Muscle of leg (tissue), 11 donors: Measurements from ENCODE around the gene SEC16A. TPM values are rescaled to one million over a fixed set of nuclear protein-coding genes. Genes with fewer than 3 reads are reported as not detected.

Experiments
- DNase-seq: peaks from one replicate; pipeline ENCODE4 v3.0.0; 2013
- H3K27ac ChIP-seq: one replicate; pipeline ENCODE4 v1.5.1; 2013; ENCODE audit warnings: mild to moderate bottlenecking, low read length, control low read depth
- H3K27me3 ChIP-seq: one replicate; pipeline ENCODE4 v1.6.1; 2013; ENCODE audit warnings: low read length; ENCODE audit not compliant: control insufficient read depth, insufficient read depth
- H3K36me3 ChIP-seq: one replicate; pipeline ENCODE4 v1.6.1; 2013; ENCODE audit warnings: low read length; ENCODE audit not compliant: control insufficient read depth, insufficient read depth
- H3K4me1 ChIP-seq: one replicate; pipeline ENCODE4 v1.6.1; 2013; ENCODE audit warnings: low read length; ENCODE audit not compliant: control insufficient read depth, insufficient read depth
- H3K4me3 ChIP-seq: one replicate; pipeline ENCODE4 v1.5.1; 2013; ENCODE audit warnings: low read length, control low read depth
- H3K9me3 ChIP-seq: replicated peaks from 2 replicates; pipeline ENCODE4 v1.6.1; 2013; ENCODE audit warnings: low read depth, low read length; ENCODE audit not compliant: control insufficient read depth
- WGBS: methylation state at CpG from one replicate; pipeline ENCODE4 v1.1.5; 2013; ENCODE audit warnings: missing lambda C conversion rate; ENCODE audit not compliant: insufficient coverage; 5-methylcytosine and 5-hydroxymethylcytosine counted together
- polyA plus RNA-seq, 8 donors: library from polyadenylated mRNA; unstranded; fragments of 120-200 nt; gene quantifications; one replicate each; pipeline versions ENCODE4 v1.2.1 to v1.2.3, GENCODE V29; 2013; ENCODE audit warnings: inconsistent platforms in 1 of 8, low replicate concordance in 1 of 8; ENCODE audit not compliant: insufficient read length in 8 of 8, insufficient read depth in 1 of 8
- total RNA-seq: library from RNA; stranded (reverse); fragments of 120-200 nt; gene quantifications from one replicate; pipeline ENCODE4 v1.2.4, GENCODE V29; 2013

The SEC16A gene
- total and polyA plus RNA-seq, 9 donors, result 17.9 to 52.7 (median 37.0) TPM

- no peak overlapping the region for H3K27ac ChIP-seq
- H3K4me1 ChIP-seq, result peaks cover 21% of the 10 kb centered on the region
- WGBS, result 88% methylated on average over 18 of the region's 18 CpGs
- H3K36me3 ChIP-seq, result peaks cover 91% of the 10 kb centered on the region
- no peak for DNase-seq
- no peaks in the 10 kb centered on the region for H3K27me3 ChIP-seq
- no peaks in the 10 kb centered on the region for H3K9me3 ChIP-seq
- no peak overlapping the region for H3K4me3 ChIP-seq
Observed at GRCh38 chr9:136518623-136519022, 35.8 kb upstream of the SEC16A start.

GRCh38 chr9:136517950-136518349, 35.1 kb upstream of the SEC16A start:
- WGBS, result 87% methylated on average over 15 of the region's 17 CpGs
- no peak for DNase-seq
- Histone ChIP-seq H3K36me3 (peaks cover 91% of the 10 kb centered on the region), H3K4me1 (peaks cover 15% of the 10 kb centered on the region), H3K27ac (no peak overlapping the region), H3K9me3 (no peaks in the 10 kb centered on the region), H3K4me3 (no peak overlapping the region), H3K27me3 (no peaks in the 10 kb centered on the region)

- 90% methylated on average over 34 of the region's 37 CpGs for WGBS
- no peak overlapping the region for H3K4me3 ChIP-seq
- DNase-seq, result no peak
- no peak overlapping the region for H3K27ac ChIP-seq
- no peaks in the 10 kb centered on the region for H3K27me3 ChIP-seq
- H3K36me3 ChIP-seq, result peaks cover 91% of the 10 kb centered on the region
- peaks cover 12% of the 10 kb centered on the region for H3K4me1 ChIP-seq
- no peaks in the 10 kb centered on the region for H3K9me3 ChIP-seq
Observed at GRCh38 chr9:136517012-136517743, 34.3 kb upstream of the SEC16A start.

- H3K4me3 ChIP-seq, result no peak overlapping the region
- 68% methylated on average over 16 of the region's 19 CpGs for WGBS
- H3K36me3 ChIP-seq, result peaks cover 94% of the 10 kb centered on the region
- peaks cover 10% of the 10 kb centered on the region for H3K4me1 ChIP-seq
- DNase-seq, result no peak
- H3K9me3 ChIP-seq, result no peaks in the 10 kb centered on the region
- no peak overlapping the region for H3K27ac ChIP-seq
- no peaks in the 10 kb centered on the region for H3K27me3 ChIP-seq
Observed at GRCh38 chr9:136516191-136516654, 33.4 kb upstream of the SEC16A start.

GRCh38 chr9:136515276-136515675, 32.4 kb upstream of the SEC16A start:
- no peaks in the 10 kb centered on the region for H3K27me3 ChIP-seq
- H3K27ac ChIP-seq, result no peak overlapping the region
- DNase-seq, result no peak
- H3K9me3 ChIP-seq, result no peaks in the 10 kb centered on the region
- peaks cover 17% of the 10 kb centered on the region for H3K4me1 ChIP-seq
- H3K36me3 ChIP-seq, result peaks cover 95% of the 10 kb centered on the region
- no peak overlapping the region for H3K4me3 ChIP-seq
- 93% methylated on average over 28 of the region's 28 CpGs for WGBS

- no peak overlapping the region for H3K4me3 ChIP-seq
- no peaks in the 10 kb centered on the region for H3K9me3 ChIP-seq
- no peak overlapping the region for H3K27ac ChIP-seq
- WGBS, result 90% methylated on average over 29 of the region's 29 CpGs
- no peak for DNase-seq
- H3K27me3 ChIP-seq, result no peaks in the 10 kb centered on the region
- peaks cover 17% of the 10 kb centered on the region for H3K4me1 ChIP-seq
- H3K36me3 ChIP-seq, result peaks cover 97% of the 10 kb centered on the region
Observed at GRCh38 chr9:136514022-136514714, 31.3 kb upstream of the SEC16A start.

- Histone ChIP-seq H3K27me3 (no peaks in the 10 kb centered on the region), H3K4me1 (peaks cover 17% of the 10 kb centered on the region), H3K36me3 (peaks cover 97% of the 10 kb centered on the region), H3K9me3 (no peaks in the 10 kb centered on the region), H3K27ac (no peak overlapping the region), H3K4me3 (no peak overlapping the region)
- DNase-seq, result no peak
- 94% methylated on average over 16 of the region's 16 CpGs for WGBS
Observed at GRCh38 chr9:136513191-136513590, 30.4 kb upstream of the SEC16A start.

GRCh38 chr9:136512651-136513071, 29.8 kb upstream of the SEC16A start:
- WGBS, result 100% methylated on average over 1 of the region's 13 CpGs

GRCh38 chr9:136511670-136512592, 29.1 kb upstream of the SEC16A start:
- Histone ChIP-seq H3K4me1 (peaks cover 17% of the 10 kb centered on the region), H3K27ac (peak overlapping the region; percentile 89), H3K36me3 (peaks cover 97% of the 10 kb centered on the region), H3K4me3 (no peak overlapping the region), H3K27me3 (no peaks in the 10 kb centered on the region), H3K9me3 (no peaks in the 10 kb centered on the region)
- DNase-seq, result peak; percentile 69
- WGBS, result 82% methylated on average over 45 of the region's 46 CpGs

More at GRCh38 chr9:136512651-136513071, 29.8 kb upstream of the SEC16A start:
- Histone ChIP-seq H3K36me3 (peaks cover 97% of the 10 kb centered on the region), H3K4me1 (peaks cover 17% of the 10 kb centered on the region), H3K27ac (peak overlapping the region; percentile 89), H3K9me3 (no peaks in the 10 kb centered on the region), H3K4me3 (no peak overlapping the region), H3K27me3 (no peaks in the 10 kb centered on the region)
- DNase-seq, result no peak
